ENCODE data around the gene C2orf76.
"Not testable (repeated sequence)": the region's sequence is repeated elsewhere in the genome, so short reads cannot be mapped to it uniquely, and the experiment has no call there.

Gene C2orf76

DNA sequence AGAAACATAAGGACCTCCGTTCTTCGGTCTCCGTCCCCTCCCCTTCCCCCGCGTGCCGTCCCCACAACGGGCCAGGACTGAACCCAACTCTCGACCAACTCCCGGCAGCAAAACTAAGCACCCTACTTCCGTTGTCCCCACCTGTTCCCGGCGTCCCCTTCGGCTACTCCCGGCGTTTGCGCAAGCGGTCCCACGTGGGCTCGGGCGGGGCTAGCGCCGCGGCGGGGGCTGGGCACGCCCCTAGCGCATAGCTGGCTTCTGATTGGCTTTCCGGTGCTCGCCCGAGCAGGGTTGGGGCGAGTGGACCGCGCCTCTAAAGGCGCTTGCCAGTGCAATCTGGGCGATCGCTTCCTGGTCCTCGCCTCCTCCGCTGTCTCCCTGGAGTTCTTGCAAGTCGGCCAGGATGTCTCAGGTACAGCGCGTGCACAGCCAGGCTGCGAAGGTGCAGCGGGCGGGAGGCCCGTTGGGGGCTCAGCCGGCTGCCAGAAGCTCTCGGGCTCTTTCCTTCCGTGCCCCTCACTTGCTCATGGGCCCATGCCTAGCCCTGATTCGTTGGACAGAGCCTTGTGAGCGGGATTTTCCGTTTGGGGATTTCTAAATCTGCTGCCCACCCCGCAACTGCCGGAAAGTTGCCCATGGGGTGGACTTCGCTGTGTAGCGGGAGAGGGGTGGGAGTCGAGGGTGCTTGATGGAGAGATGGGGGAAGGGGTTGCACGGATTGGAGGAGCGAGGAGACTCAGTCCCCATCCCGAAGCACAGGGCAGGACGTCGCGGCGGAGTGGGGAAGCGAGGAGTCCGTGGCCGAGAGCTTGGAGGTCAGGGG is at the start of gene C2orf76, which contains the start of gene DBI:
Gene C2orf76, minus strand, starts transcription at position 186 of the 823 bp plus-strand sequence. CDS start 26,875 bp downstream, outside the sequence.
Gene DBI, plus strand, starts transcription at position 329 of the 823 bp plus-strand sequence. Its CDS starts 75 bp downstream, at position 404.
- peak; percentile 96 for DNase-seq

DNA sequence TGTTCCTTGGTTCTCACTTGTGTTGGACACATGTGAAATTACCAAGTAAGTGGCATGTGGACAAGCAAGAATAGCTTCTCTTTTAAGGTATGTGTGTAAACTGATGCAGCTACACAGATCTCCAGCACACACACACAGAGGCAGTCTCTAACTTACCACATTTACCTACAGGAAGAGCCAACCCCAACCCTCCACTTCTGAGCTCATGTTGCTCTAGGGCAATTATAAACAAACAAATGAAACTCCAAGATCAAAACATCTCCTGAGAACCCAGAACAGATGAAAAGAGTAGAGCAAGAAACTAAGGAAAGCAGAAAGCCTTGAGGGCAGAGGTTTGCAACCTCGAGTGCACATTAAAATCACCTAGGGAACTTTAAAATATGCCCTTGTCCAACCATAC is 49.0 kb upstream of the C2orf76 start:
- no peak for DNase-seq

DNA sequence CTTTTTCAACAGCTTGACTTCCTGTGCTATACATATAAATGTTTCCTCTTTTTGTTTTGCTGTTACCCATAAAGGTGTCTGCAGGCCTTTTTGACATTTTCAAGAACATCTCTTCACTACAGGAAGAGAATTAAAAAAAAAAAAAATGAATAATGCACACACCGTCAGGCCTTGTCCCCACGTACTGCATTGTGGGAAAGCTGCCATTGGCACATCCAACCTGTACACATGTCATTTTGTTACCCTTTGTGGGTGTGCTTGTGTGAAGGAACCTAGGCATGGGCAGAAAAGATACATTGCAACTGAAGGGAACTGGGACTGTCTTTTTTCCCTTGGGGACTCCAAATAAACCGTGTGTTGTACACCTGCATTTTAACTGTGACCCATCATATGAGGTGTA is 48.3 kb upstream of the C2orf76 start:
- no peak for DNase-seq

DNA sequence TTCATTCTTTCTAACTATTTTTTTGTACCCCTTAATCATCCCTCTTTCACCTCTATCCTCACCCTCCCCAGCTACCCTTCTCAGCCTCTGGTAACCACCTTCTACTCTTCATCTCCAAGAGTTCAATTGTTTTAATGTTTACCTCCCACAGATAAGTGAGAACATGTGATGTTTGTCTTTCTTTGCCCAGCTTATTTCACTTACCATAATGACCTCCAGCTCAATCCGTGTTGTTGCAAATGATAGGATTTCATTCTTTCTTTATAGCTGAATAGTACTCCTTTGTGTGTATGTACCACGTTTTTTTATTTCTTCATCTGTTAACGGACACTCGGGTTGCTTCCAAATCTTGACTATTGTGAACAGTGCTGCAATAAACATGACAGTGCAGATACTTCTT is 42.9 kb upstream of the C2orf76 start:
- no peak for DNase-seq

DNA sequence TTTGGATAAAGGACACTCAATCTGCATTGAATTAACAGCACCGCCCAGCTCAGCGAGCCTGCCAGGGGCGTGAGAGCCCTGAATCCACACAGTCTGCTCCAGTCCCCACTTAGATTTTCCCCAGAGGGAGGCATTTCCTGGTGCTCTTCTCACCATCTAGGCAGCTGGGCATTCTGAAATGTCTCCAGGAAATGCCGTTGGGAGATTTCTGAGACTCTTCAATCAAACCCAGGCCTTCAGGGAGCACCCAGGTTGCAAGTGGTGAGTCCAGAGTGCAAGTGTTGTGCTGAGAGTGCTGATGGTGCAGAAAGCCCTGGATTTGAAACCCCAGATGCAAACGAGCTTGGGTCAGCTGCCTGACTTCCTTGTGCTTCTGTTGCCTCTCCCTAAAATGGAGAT is 41.6 kb upstream of the C2orf76 start:
- no peak for DNase-seq

DNA sequence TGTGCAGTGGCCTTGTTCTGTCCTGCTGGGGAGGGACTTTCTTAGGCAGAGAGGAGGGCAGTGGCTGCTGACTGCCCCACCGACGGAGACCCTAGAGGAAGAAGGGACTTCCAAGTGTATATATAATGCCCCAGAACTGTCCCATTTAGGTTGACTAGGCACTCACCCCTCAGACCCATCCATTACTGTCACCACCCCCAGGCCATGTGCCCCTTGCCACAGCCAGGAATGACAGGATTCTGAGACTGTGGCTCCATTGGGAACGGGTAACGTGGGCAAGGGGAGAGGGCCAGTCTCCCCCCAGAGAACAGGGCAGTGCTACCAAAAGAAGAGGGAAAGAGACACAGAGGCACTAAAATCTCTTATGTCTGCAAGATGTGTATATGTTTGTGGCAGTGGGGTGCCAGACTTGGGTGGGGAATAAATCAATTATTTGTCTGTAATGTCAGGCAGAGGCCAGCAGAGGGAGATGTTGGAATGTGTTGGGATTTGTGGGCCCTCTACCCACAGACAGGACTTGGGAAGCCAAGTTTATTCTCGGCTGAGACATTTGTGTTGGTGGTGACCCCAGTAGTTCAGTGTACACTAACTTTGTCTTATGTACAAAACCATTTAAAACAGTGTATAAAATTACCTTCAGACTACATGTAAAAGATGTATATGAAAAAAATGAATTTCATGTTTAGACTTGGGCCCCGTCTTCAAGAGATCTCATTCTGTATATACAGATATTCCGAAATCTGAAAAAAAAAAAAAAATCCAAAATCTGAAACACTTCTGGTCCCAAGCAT is 41.0 kb upstream of the C2orf76 start:
- peak; percentile 58 for DNase-seq

DNA sequence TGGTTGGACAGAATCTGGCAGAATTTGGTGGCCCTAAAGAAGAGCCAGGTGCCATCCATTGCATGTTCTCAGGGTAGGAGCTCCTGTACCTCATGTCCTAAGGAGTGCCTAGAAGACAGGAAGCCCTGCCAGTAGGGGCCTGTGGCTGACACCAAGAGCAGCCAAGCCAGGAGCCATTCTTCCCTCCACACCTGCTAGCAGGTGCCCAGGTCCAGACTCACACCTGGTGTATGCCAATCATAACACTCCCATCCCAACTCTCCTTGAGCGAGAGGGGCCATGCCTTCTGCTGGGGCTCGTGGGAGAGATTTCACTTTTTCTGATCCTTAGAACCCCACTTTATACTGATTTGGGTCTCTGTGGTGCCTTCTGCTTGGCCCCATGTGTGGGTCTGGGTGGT is 38.5 kb upstream of the C2orf76 start:
- no peak for DNase-seq

DNA sequence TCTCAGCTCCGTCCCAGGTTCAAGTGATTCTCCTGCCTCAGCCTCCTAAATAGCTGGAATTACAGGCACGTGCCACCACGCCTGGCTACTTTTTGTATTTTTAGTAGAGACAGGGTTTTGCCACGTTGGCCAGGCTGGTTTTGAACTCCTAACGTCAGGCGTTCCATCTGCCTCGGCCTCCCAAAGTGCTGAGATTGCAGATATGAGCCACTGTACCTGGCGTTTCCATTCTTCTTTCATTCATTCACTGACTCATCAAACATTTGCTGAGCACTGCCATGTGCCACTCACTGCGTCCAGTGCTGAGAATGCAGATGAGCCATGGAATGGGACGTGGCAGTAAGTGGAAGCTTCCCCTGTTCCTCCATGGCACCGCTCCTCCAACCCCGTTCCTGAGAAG is 37.0 kb upstream of the C2orf76 start:
- not testable (repeated sequence) for DNase-seq

DNA sequence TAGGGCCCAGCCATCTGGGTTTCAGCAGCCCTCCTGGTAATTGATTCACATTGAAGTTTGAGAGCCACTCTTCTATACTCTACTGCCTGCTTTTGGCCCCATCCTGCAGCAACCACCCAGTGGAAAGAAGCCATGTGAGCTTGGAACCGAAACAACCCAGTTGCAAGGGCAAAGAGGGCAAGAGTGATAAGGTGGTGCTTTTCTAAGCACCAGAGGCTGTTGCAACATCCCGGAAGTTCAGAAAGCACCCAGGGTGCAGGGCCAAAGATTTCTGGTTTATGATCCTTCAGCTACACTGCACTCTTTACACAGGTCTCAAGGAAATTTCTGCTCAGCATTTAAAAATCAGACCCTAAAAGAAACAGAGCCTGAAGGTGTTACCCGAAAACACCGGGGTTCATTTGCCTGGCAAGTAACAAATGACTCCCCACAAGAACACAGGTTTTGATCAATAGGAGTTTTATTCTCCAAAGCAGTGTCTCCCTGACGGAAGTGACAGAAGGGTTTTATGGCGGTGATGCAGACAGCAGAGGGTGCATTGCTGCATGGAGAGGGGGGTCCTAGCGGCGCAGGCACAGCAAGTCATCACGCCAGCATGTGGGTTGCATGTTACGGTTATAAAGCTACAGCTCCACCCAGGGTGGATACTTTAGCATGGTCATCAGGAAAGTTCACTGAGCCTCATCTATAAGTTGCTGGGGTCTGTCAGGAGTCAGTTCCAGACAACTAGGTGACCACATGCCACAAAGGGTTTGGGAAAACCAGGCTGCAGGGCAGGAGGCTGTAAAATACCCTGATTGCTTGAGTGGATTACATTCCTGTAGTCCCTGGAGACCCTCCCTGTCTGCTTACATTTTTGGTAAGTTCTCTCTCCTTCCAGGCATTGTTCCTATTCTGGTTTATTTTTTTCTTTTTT is 36.3 kb upstream of the C2orf76 start:
- DNase-seq, result no peak

DNA sequence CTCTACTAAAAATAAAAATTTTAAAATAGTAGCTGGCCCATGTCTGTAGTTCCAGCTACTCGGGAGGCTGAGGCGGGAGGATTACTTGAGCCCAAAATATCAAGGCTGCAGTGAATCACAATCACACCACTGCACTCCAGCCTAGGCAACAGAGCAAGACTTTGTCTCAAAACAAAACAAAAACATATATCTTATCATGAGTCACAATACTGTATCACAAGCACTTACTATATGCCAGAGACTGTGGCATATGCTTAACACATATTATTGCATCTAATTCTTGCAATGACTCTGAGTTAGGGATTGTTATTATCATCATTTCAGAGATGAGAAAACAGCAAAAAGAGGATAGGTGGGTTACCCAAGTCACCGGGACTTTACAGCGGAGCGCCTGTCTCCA is 35.5 kb upstream of the C2orf76 start:
- DNase-seq, result no peak

DNA sequence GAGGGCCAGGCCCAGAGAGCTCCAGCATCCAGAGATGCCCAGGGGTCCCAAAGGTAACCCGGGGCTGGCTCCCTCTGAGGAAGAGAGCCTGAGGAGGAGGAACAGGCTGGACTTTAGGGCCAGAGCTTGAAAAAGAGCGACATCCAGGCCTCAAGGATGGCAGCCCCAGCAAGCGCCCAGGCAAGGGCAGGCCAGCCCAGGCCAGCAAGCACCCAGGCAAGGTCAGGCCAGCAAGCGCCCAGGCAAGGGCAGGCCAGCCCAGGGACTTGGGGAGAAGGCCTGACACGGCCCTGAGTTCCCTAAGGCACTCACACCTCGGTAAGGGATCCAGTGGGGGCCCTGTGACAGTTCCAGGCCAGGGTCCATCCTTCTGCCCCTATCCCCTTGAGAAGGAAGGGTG is 30.6 kb upstream of the C2orf76 start:
- DNase-seq, result no peak

DNA sequence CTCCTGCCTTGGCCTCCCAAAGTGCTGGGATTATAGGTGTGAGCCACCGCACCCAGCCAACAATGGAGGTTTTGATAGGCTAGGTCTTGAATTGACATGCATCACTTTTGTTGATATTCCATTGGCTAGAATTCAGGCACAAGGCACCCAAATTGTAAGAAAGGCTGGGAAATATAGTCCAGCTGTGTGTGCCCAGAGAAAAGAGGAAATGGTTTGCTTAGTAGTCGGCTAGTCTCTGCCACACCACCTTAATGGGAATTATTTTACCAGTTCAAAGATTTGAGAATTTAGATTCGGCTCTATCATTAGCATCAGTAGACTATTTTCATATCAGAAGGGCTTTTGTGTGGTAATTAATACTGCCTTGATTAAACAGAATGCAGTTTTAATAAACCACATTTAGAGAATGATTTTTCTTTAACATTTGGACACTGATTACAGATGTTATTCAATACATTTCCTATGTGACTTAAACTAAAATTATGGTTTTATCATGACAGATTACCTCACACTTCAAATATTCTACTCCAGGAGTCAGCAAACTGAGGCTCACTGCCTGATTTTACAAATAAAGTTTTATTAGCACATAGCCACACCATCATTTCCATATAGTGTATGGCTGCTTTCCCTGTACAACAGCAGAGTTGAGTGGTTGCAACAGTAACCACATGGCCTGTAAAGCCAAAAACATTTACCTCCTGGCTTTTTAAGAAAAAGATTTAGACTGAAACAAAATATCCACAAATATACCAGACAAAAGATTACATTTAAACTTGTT is 27.5 kb upstream of the C2orf76 start:
- DNase-seq, result no peak

DNA sequence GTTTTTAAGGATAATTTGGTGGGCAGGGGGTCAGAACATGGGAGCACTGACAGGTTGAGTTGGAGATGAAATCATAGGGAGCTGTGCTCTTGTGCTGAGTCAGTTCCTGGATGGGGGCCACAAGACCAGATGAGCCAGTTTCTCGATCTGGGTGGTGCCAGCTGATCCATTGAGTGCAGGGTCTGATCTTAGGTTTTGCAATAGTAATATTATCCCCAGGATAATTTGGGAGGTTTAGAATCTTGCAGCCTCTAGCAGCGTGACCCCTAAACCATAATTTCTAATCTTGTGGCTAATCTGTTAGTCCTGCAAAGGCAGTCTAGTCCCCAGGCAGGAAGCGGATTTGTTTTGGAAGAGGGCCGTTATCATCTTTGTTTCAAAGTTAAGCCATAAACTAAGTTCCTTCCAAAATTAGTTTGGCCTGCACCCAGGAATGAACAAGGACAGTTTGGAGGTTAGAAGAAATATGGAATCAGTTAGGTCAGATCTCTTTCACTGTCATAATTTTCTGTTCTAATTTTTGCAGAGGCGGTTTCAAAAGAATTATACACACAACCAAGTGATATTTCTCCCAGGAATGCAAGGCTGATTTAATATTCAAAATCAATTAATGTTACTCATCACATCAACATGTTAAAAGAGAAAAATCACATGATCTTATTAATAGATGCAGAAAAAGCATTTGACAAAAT is 23.1 kb upstream of the C2orf76 start:
- DNase-seq, result no peak

DNA sequence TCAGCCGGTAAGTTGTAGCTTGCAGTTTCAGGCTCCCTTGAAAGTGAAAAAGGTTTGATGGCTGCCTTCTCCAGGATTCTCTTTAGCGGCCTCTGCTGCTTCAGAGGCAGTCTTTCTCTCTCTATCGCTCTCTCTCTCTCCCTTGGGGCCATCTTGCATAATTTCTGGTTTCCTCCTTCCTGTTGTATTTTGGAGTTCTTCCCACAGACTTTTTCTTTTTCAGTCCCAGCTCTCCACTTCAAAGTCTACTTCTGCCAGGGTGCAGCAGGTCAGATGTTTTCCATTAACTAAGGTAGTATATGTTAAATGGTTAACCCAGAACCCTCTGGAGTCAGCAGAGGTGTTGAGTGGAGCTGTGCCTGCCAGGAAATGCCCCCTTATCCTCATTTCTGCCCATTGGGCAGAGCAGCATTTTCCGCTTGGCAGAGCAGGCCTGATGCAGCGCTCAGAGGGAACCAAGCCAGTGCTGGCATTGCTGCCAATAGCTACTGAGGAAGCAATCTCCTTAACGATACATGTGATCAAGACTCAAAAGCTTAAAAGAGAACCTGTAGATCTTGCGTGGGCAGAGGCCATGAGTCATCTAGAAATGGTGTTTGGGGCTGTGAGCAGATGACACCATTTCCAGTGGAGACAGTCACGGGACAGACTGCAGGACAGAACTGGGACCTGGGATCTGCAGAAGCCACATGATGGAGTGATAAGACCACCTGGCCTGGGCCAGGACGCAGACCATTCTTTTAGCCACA is 20.9 kb upstream of the C2orf76 start:
- peak; percentile 71 for DNase-seq

DNA sequence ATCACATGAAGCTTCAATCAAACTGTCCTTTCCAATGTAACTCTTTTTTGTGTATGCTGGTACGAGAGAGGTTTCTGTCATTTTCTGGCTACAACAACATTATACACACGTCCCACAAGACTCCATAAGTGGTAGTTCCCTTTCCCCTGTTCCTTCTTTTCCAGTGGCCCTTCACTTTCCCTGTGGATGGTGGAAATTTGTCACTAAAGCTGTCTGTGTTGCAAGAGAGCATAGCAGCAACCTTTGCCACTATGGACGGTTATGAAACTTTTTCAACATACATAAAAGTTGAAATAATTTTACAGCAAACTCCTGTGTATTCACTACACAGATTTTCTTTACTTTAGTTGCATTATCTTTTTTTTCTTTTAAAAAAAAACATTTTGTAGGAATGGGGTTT is 18.8 kb upstream of the C2orf76 start:
- no peak for DNase-seq

DNA sequence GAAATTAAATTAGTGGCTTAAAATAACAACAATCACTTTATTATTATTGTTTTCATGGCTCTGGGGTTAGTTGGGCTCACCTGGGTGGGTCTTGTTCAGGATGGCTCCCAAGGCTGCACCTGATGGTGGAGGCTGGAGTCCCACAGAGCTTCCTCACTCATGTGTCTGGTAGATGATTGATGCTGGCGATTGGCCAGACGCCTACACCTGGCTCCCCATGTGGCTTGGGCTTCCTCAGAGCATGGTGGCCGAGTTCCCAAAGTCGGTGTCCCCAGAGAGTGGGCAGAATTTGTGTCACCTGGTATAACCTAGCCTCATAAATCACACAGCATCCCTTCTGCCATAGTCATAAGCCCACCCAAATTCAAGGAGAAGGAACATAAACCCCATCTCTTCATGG is 18.3 kb upstream of the C2orf76 start:
- no peak for DNase-seq

DNA sequence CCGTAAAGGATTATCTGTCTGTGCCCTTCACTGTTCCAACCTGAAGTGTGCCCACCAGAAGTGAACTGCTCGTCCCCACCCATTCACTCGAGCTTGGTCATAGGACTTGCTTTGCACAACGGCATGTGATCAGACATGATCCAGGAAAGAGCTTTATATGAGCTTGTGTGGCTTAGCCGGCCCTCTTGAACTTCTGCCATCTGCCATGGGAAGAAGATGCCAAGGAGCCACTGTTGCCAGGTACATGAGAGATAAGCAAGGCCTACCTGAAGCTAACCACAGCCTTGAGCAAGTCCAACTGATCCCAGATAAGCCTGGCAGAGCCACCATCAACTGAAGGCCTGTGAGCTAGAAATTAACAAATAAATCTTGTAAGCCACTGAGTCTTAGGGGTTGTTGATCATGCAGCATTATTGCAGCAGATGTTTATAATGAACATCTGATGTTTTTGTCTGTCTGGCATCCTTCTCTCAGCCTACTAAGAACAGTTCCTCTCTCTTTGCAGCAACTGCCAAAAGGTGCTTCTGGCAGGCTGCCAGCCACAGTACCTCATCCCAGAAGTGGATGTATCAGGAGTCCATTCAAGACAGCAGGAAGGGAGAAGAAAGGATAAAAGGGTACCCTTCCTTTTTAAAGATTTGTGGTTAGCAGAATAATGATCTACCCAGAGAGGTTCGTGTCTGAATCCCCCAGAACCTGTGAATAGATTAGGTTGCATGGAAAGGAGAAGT is 16.9 kb upstream of the C2orf76 start:
- no peak for DNase-seq

DNA sequence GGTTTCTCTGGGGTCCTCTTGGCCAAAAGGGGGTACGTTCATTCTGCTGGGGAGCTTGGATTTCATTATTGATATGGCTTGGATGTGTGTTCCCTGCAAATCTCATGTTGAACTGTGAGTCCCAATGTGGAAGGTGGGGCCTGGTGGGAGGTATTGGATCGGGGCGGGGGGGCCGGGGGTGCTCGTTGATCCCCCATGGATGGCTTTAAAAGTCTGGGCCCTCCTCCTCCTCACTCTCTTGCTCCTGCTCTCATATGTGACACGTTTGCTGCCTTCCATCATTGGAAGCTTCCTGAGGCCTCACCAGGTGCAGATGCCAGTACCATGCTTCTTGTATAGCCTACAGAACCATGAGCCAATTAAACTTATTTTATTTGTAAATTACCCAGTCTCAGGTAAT is 11.9 kb upstream of the C2orf76 start:
- DNase-seq, result no peak

DNA sequence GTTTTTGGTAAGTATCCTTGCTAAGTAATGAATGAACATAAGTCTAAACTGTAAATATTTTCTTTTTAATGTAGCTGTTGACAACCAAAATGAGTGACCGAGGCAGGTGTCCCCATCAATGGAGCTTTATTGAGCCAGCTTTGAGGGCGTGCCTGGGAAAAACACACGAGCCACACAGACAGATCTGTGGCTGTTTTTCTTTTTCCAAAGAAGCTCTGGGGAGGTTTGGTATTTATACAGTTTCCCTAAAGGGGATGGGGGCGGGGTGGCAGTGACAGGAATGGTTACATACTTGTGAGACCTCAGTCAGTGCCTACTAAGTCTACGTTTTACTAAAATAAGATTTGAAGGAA is 11.3 kb upstream of the C2orf76 start:
- no peak for DNase-seq

All from right forelimb (tissue), 1 donor.